Kidney (tissue), 14 donors: ENCODE data around the gene AHCYL2. TPM values are rescaled to one million over a fixed set of nuclear protein-coding genes. Genes with fewer than 3 reads are reported as not detected.

Source experiments
- DNase-seq, 5 donors: peaks; one replicate each; pipeline ENCODE4 v3.0.0-alpha.2; 2013 to 2020
- FAIRE-seq: peaks from 2 replicates; lab custom pipeline; 2012; peaks lifted over from hg19 to GRCh38; lab: Jason Lieb, UNC
- H3K27ac ChIP-seq, 2 donors: one replicate each; pipeline ENCODE4 v1.7.0; 2013; ENCODE audit warnings: low read depth in 2 of 2, low read length in 2 of 2, inconsistent platforms in 1 of 2
- H3K27me3 ChIP-seq: one replicate; pipeline ENCODE4 v1.7.1; 2013; ENCODE audit warnings: low read length, inconsistent platforms; ENCODE audit not compliant: control insufficient read depth, insufficient read depth
- H3K36me3 ChIP-seq, 3 donors: one replicate each; pipeline versions ENCODE4 v1.7.0 to v1.7.1; 2013; ENCODE audit warnings: low read length in 3 of 3, control low read depth in 1 of 3, inconsistent platforms in 1 of 3; ENCODE audit not compliant: insufficient read depth in 3 of 3, control insufficient read depth in 2 of 3
- H3K4me1 ChIP-seq, 3 donors: one replicate each; pipeline versions ENCODE4 v1.7.0 to v1.7.1; 2013; ENCODE audit warnings: low read length in 3 of 3, inconsistent platforms in 1 of 3, low read depth in 1 of 3; ENCODE audit not compliant: control insufficient read depth in 2 of 3, insufficient read depth in 2 of 3
- H3K4me3 ChIP-seq, 3 donors: one replicate each; pipeline versions ENCODE4 v1.7.0 to v1.8.1; 2013; ENCODE audit warnings: low read length in 3 of 3, control low read depth in 1 of 3, inconsistent platforms in 1 of 3
- H3K9ac ChIP-seq, 3 donors: one replicate each; pipeline versions ENCODE4 v1.7.0 to v1.7.1; 2013; ENCODE audit warnings: low read length in 3 of 3, control low read depth in 1 of 3, inconsistent platforms in 1 of 3
- H3K9me3 ChIP-seq, 3 donors: one replicate each; pipeline versions ENCODE4 v1.7.0 to v1.7.1; 2013; ENCODE audit warnings: low read length in 3 of 3, control low read depth in 1 of 3, inconsistent platforms in 1 of 3; ENCODE audit not compliant: control insufficient read depth in 2 of 3, insufficient read depth in 1 of 3
- intact Hi-C: fragments of 100-400 bp; cut with DNase I; formaldehyde crosslinking; loops from one replicate; pipeline ENCODE4 v1.11.1; 2022
- polyA plus RNA-seq: library from polyadenylated mRNA; stranded (reverse); fragments of 350-450 nt; fragmentation: Illumina TruSeq; extraction: RNeasy Lipid Tissue Mini Kit (QIAGEN cat#74804); gene quantifications from one replicate; pipeline ENCODE4 v1.2.3, GENCODE V29; 2014; ENCODE audit warnings: low read depth, low replicate concordance; ENCODE audit not compliant: insufficient read depth
- total RNA-seq: library from RNA; stranded (reverse); fragmentation: NEBNext Ultra II Directional; extraction: Animal tissue kit (Norgen Biotek cat#: 25700); gene quantifications from one replicate; pipeline ENCODE4 v1.2.1, GENCODE V29; 2021
- TF ChIP-seq, protein P1 (sequence below): IDR thresholded peaks from 3 replicates; pipeline ENCODE4 v1.5.1; 2012; ENCODE audit warnings: mild to moderate bottlenecking, moderate library complexity, borderline replicate concordance; ENCODE audit not compliant: insufficient read depth; ENCODE audit errors: extremely low read depth
- donor health status: control.
- donor health status: control.
- donor health status: control.
- donor health status: control.
- donor health status: control.
- donor health status: DM: yes; HTN: yes; CAD: no.
- donor health status: Normal renal cell carcinoma (clear cell type).

Gene AHCYL2
- total and polyA plus RNA-seq, 2 donors from 2014 or later, result 19.5 to 25.2 TPM

DNA sequence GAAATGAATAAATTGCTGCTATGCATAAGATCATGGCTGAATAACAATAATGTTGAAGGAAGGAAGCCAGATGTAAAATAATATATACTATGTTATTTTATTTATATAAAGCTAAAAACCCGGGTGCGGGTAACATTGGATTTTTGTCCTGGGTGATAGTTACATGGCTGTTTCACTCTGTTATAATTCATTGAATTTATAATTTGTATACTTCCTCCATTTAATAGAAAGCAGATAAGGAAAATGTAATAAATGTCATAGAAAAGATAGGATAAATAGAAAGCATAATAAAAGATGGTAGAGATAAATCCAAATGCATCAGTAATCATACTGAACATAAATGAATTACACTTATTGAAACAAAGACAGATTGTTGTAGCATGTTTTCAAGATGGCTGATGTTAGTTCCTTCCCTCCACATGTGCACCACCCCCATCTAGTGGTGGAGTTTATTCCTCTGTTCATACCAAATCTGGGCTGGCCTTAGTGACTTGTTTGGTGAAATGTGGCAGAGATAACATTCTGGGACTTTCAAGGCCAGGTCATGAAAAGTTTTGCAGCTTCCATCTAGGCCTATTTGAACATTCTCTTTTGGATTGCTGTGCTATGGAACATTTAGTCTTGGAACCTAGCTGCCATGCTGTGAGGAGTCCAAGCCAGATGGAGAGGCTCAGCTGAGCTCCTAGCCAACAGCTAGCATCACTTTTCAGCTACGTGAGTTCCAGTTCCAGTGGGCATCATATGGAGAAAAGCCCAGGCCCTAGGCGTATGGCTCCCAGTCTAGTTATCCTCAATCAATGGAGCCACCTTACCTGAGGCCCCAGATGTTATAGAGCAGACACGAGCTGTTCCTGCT, 46.9 kb downstream of the AHCYL2 start:
- Histone ChIP-seq H3K4me1 (no peaks in the 10 kb centered on the region), H3K9ac (no peak overlapping the region), H3K36me3 (peaks cover 0 to 3% (median 0%) of the 10 kb centered on the region in 3 donors), H3K27ac (no peak overlapping the region), H3K4me3 (no peak overlapping the region), H3K9me3 (no peaks in the 10 kb centered on the region), H3K27me3 (no peaks in the 10 kb centered on the region)
- FAIRE-seq (peak; percentile 37), DNase-seq (peak in 2 of 5 donors; percentile 35 to 58)
- TF ChIP-seq, protein P1, sequence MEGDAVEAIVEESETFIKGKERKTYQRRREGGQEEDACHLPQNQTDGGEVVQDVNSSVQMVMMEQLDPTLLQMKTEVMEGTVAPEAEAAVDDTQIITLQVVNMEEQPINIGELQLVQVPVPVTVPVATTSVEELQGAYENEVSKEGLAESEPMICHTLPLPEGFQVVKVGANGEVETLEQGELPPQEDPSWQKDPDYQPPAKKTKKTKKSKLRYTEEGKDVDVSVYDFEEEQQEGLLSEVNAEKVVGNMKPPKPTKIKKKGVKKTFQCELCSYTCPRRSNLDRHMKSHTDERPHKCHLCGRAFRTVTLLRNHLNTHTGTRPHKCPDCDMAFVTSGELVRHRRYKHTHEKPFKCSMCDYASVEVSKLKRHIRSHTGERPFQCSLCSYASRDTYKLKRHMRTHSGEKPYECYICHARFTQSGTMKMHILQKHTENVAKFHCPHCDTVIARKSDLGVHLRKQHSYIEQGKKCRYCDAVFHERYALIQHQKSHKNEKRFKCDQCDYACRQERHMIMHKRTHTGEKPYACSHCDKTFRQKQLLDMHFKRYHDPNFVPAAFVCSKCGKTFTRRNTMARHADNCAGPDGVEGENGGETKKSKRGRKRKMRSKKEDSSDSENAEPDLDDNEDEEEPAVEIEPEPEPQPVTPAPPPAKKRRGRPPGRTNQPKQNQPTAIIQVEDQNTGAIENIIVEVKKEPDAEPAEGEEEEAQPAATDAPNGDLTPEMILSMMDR, result peak; percentile 60
- intact Hi-C loops, result no loop called here

DNA sequence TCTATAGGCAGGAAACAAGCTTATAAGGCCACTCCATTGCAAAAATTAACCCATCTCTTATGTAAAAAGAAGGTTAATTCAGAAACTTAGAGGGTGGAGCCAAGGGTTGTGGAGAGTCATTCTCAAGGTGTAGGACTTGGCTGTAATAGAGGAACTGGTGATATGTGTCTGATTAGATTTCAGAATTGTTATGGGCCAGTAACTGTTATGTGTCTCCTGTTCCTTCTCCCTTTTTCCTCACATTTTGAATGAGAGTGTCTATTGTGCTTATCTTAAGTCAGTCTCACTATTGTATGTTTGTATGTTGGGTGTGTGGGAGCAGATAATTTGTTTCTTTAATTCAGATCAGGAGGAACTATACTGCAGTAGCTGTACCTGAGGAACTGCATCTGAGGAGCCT, 49.1 kb downstream of the AHCYL2 start:
- Histone ChIP-seq H3K9me3 (no peaks in the 10 kb centered on the region), H3K4me1 (no peaks in the 10 kb centered on the region), H3K9ac (no peak overlapping the region), H3K27ac (no peak overlapping the region), H3K27me3 (no peaks in the 10 kb centered on the region), H3K4me3 (no peak overlapping the region), H3K36me3 (peaks cover 0 to 3% (median 0%) of the 10 kb centered on the region in 3 donors)
- no peak for FAIRE-seq
- intact Hi-C loops, result no loop called here
- TF ChIP-seq, protein P1, result no peak
- DNase-seq, result no peak

DNA sequence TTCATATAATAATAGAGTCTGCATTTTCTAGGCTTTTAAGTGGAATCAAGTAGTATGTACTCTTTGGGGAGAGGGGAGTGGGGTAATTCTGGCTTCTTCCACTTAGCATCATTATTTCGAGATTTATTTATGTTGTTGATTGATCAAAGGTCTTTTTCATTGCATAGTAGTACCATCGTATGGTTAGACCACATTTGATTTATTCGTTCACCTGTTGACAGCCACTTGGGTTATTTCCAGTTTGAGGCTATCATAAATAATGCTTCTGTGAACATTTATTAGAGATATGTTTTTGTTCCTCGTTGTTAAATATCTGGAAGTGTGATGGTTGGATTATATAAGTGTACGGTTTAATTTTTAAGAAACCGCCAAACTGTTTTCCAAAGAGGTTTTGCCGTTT, 52.8 kb downstream of the AHCYL2 start:
- H3K27ac ChIP-seq, result no peak overlapping the region
- peaks cover 0 to 3% (median 0%) of the 10 kb centered on the region in 3 donors for H3K36me3 ChIP-seq
- no peak for DNase-seq
- no peaks in the 10 kb centered on the region for H3K9me3 ChIP-seq
- H3K4me3 ChIP-seq, result no peak overlapping the region
- H3K9ac ChIP-seq, result no peak overlapping the region
- TF ChIP-seq, protein P1, result no peak
- H3K4me1 ChIP-seq, result no peaks in the 10 kb centered on the region
- FAIRE-seq, result no peak
- no peaks in the 10 kb centered on the region for H3K27me3 ChIP-seq
- intact Hi-C loops, result no loop called here
